OCI-LY1 (cell line): Measurements from ENCODE around the gene STX3.

ENCODE experiments used
- H2AFZ ChIP-seq: fragments of 200-600 bp; sonication (generic), shearing (Covaris generic); 2 replicates; pipeline ENCODE4 v1.6.0; 2014; ENCODE audit warnings: antibody characterized with exemption, mild to moderate bottlenecking, low read length
- H3F3A ChIP-seq: fragments of 200-600 bp; sonication (generic), shearing (Covaris generic); 2 replicates; pipeline ENCODE4 v1.6.0; 2014; ENCODE audit warnings: mild to moderate bottlenecking, antibody characterized with exemption, low read length, moderate library complexity; ENCODE audit not compliant: insufficient read depth
- H3K27ac ChIP-seq: fragments of 200-600 bp; sonication (generic); 2 replicates; pipeline ENCODE4 v1.5.1; 2014; ENCODE audit warnings: low read length, mixed run types, mild to moderate bottlenecking, low read depth; ENCODE audit not compliant: poor library complexity, severe bottlenecking
- H3K27me3 ChIP-seq: fragments of 200-600 bp; sonication (generic); 2 replicates; pipeline ENCODE4 v1.6.0; 2014; ENCODE audit warnings: antibody characterized with exemption, mild to moderate bottlenecking, low read length, moderate library complexity; ENCODE audit not compliant: insufficient read depth
- H3K36me3 ChIP-seq: fragments of 200-600 bp; sonication (generic); 2 replicates; pipeline ENCODE4 v1.6.1; 2014; ENCODE audit warnings: mild to moderate bottlenecking, antibody characterized with exemption, low read length, moderate library complexity, mixed read lengths; ENCODE audit not compliant: insufficient read depth
- H3K4me1 ChIP-seq: fragments of 200-600 bp; sonication (generic); 2 replicates; pipeline ENCODE4 v1.5.1; 2014; ENCODE audit warnings: mild to moderate bottlenecking, low read length, moderate library complexity; ENCODE audit not compliant: insufficient read depth, severe bottlenecking
- H3K4me2 ChIP-seq: fragments of 200-600 bp; sonication (generic), shearing (Covaris generic); 2 replicates; pipeline ENCODE4 v1.6.1; 2014; ENCODE audit warnings: low read length
- H3K4me3 ChIP-seq: fragments of 200-600 bp; sonication (generic); 2 replicates; pipeline ENCODE4 v1.5.1; 2014; ENCODE audit warnings: low read length, low read depth, mild to moderate bottlenecking, mixed read lengths; ENCODE audit not compliant: poor library complexity, severe bottlenecking
- H3K79me2 ChIP-seq: fragments of 200-600 bp; shearing (Covaris generic); 2 replicates; pipeline ENCODE4 v1.6.1; 2016; ENCODE audit warnings: mixed run types, low read length, mixed read lengths; ENCODE audit not compliant: insufficient read depth
- H3K9ac ChIP-seq: fragments of 200-600 bp; sonication (generic), shearing (Covaris generic); 2 replicates; pipeline ENCODE4 v1.6.1; 2014; ENCODE audit warnings: mild to moderate bottlenecking, low read length, mixed read lengths
- H3K9me2 ChIP-seq: fragments of 200-600 bp; sonication (generic), shearing (Covaris generic); 2 replicates; pipeline ENCODE4 v1.6.1; 2014; ENCODE audit warnings: low read depth, mild to moderate bottlenecking, low read length, mixed read lengths
- H3K9me3 ChIP-seq: fragments of 200-600 bp; shearing (Covaris generic); 2 replicates; pipeline ENCODE4 v1.6.1; 2014; ENCODE audit warnings: low read length, mixed read lengths
- H4K20me1 ChIP-seq: fragments of 200-600 bp; sonication (generic), shearing (Covaris generic); 2 replicates; pipeline ENCODE4 v1.6.0; 2016; ENCODE audit warnings: mild to moderate bottlenecking, low read length; ENCODE audit not compliant: insufficient read depth
- CTCF ChIP-seq: fragments of 200-600 bp; sonication (generic), shearing (Covaris generic); IDR thresholded peaks from 2 replicates; pipeline ENCODE4 v1.5.1; 2017; ENCODE audit warnings: mild to moderate bottlenecking, antibody characterized with exemption, low read length, moderate library complexity, mixed read lengths
- EZH2 ChIP-seq: fragments of 200-600 bp; sonication (generic), shearing (Covaris generic); IDR thresholded peaks from 2 replicates; pipeline ENCODE4 v1.8.0; 2017; ENCODE audit warnings: borderline replicate concordance, mixed run types, mild to moderate bottlenecking, antibody characterized with exemption, low read length, moderate library complexity, mixed read lengths

The STX3 gene

GRCh38 chr11:59854871-59855270 lies 99.7 kb downstream of the STX3 start:
- TF ChIP-seq EZH2 (no peak), CTCF (no peak)
- Histone ChIP-seq H3K27me3 (no peaks in the 10 kb centered on the region), H3K9me3 (no peaks in the 10 kb centered on the region), H3K27ac (no peak overlapping the region), H3K4me3 (no peak overlapping the region), H3K79me2 (no peaks in the 10 kb centered on the region), H3K36me3 (no peaks in the 10 kb centered on the region), H3F3A (no peaks in the 10 kb centered on the region), H3K9me2 (no peaks in the 10 kb centered on the region), H3K9ac (no peak overlapping the region), H2AFZ (no peak overlapping the region), H4K20me1 (no peaks in the 10 kb centered on the region), H3K4me1 (no peaks in the 10 kb centered on the region), H3K4me2 (no peak overlapping the region)
